Neural cell (in vitro differentiated cells): ENCODE measurements around the gene GBX2. TPM values are rescaled to one million over a fixed set of nuclear protein-coding genes. Genes with fewer than 3 reads are reported as not detected.
"Not testable (repeated sequence)": the region's sequence is repeated elsewhere in the genome, so short reads cannot be mapped to it uniquely, and the experiment has no call there.

ENCODE experiments used
- H2AFZ ChIP-seq: fragments of 200-600, 300-800 bp; sonication (generic), shearing (Covaris generic); 2 replicates; pipeline ENCODE4 v1.6.0; 2014; ENCODE audit warnings: low read depth, mild to moderate bottlenecking, antibody characterized with exemption, low read length, moderate library complexity
- H3F3A ChIP-seq: fragments of 200-600 bp; shearing (Covaris generic); 2 replicates; pipeline ENCODE4 v1.6.1; 2016; ENCODE audit warnings: mild to moderate bottlenecking, moderate library complexity, mixed read lengths, antibody characterized with exemption, low read length; ENCODE audit not compliant: insufficient read depth, poor library complexity, severe bottlenecking
- H3K27ac ChIP-seq: fragments of 200-600, 300-800 bp; sonication (generic), shearing (Covaris generic); 2 replicates; pipeline ENCODE4 v1.5.1; 2014; ENCODE audit warnings: mild to moderate bottlenecking, low read length, moderate library complexity
- H3K27me3 ChIP-seq: fragments of 300-800, 200-600 bp; sonication (generic), shearing (Covaris generic); 2 replicates; pipeline ENCODE4 v1.6.0; 2014; ENCODE audit warnings: mild to moderate bottlenecking, low read depth, low read length, moderate library complexity; ENCODE audit not compliant: insufficient read depth
- H3K36me3 ChIP-seq: fragments of 300-800, 200-600 bp; sonication (generic), shearing (Covaris generic); 2 replicates; pipeline ENCODE4 v1.5.1; 2014; ENCODE audit warnings: mild to moderate bottlenecking, antibody characterized with exemption, low read length, moderate library complexity; ENCODE audit not compliant: insufficient read depth
- H3K4me2 ChIP-seq: fragments of 300-800, 200-600 bp; sonication (generic), shearing (Covaris generic); 2 replicates; pipeline ENCODE4 v1.6.0; 2014; ENCODE audit warnings: mild to moderate bottlenecking, low read length
- H3K4me3 ChIP-seq: fragments of 300-800, 200-600 bp; sonication (generic), shearing (Covaris generic); 2 replicates; pipeline ENCODE4 v1.5.1; 2014; ENCODE audit warnings: mild to moderate bottlenecking, low read length, moderate library complexity
- H3K79me2 ChIP-seq: fragments of 200-600 bp; shearing (Covaris generic); replicated peaks from 2 replicates; pipeline ENCODE4 v1.6.0; 2014; ENCODE audit warnings: mild to moderate bottlenecking, low read length, moderate library complexity; ENCODE audit not compliant: insufficient read depth
- H3K9ac ChIP-seq: fragments of 300-800, 200-600 bp; sonication (generic), shearing (Covaris generic); 2 replicates; pipeline ENCODE4 v1.6.1; 2016; ENCODE audit warnings: mild to moderate bottlenecking, low read length, mixed read lengths
- H3K9me2 ChIP-seq: fragments of 200-600 bp; shearing (Covaris generic); 2 replicates; pipeline ENCODE4 v1.6.1; 2016; ENCODE audit warnings: mild to moderate bottlenecking, low read length, mixed read lengths; ENCODE audit not compliant: insufficient read depth
- H3K9me3 ChIP-seq: fragments of 200-600, 300-800 bp; sonication (generic), shearing (Covaris generic); 2 replicates; pipeline ENCODE4 v1.6.1; 2016; ENCODE audit warnings: mild to moderate bottlenecking, mixed run types, low read length, moderate library complexity, mixed read lengths
- H4K20me1 ChIP-seq: fragments of 200-600 bp; shearing (Covaris generic); 2 replicates; pipeline ENCODE4 v1.6.1; 2016; ENCODE audit warnings: mild to moderate bottlenecking, mixed run types; ENCODE audit not compliant: insufficient read depth
- EP300 ChIP-seq: fragments of 450-650 bp; conservative IDR thresholded peaks from 2 replicates; pipeline ENCODE4 v1.6.1; 2014; ENCODE audit warnings: antibody characterized with exemption, mild to moderate bottlenecking, moderate library complexity; ENCODE audit not compliant: poor library complexity, severe bottlenecking
- EZH2 ChIP-seq: fragments of 200-600, 300-800 bp; shearing (Covaris generic), sonication (generic); IDR thresholded peaks from 2 replicates; pipeline ENCODE4 v1.6.1; 2014; ENCODE audit warnings: antibody characterized with exemption, low read length, borderline replicate concordance, mild to moderate bottlenecking; ENCODE audit not compliant: insufficient read depth, poor library complexity, severe bottlenecking
- MXI1 ChIP-seq: fragments of 450-650 bp; conservative IDR thresholded peaks from 2 replicates; pipeline ENCODE4 v1.6.1; 2014; ENCODE audit warnings: antibody characterized with exemption, mild to moderate bottlenecking; ENCODE audit not compliant: poor library complexity, severe bottlenecking
- POLR2AphosphoS5 ChIP-seq: IDR thresholded peaks from 2 replicates; pipeline ENCODE4 v1.6.1; 2012
- RAD21 ChIP-seq: fragments of 450-650 bp; conservative IDR thresholded peaks from 2 replicates; pipeline ENCODE4 v1.6.1; 2014; ENCODE audit warnings: antibody characterized with exemption, mild to moderate bottlenecking, moderate library complexity
- SMC3 ChIP-seq: fragments of 450-650 bp; conservative IDR thresholded peaks from 2 replicates; pipeline ENCODE4 v1.6.1; 2014; ENCODE audit warnings: antibody characterized with exemption, mild to moderate bottlenecking, moderate library complexity; ENCODE audit not compliant: poor library complexity
- TAF1 ChIP-seq: IDR thresholded peaks from 2 replicates; pipeline ENCODE4 v1.6.1; 2012; ENCODE audit warnings: low read depth
- polyA plus RNA-seq: library from polyadenylated mRNA; depleted of rRNA; stranded (reverse); fragments of >200 nt; gene quantifications from 2 replicates; pipeline ENCODE4 v1.2.3, GENCODE V29; 2014
- TF ChIP-seq, protein P1 (sequence below): IDR thresholded peaks from 2 replicates; pipeline ENCODE4 v1.6.1; 2012; ENCODE audit warnings: borderline replicate concordance
- TF ChIP-seq, protein P2 (sequence below): fragments of 450-650 bp; IDR thresholded peaks from 2 replicates; pipeline ENCODE4 v1.5.1; 2014; ENCODE audit warnings: antibody characterized with exemption, mild to moderate bottlenecking, moderate library complexity; ENCODE audit not compliant: poor library complexity, severe bottlenecking

Gene GBX2
- polyA plus RNA-seq, 1 donor from 2014 or later, result 0.92 TPM

DNA sequence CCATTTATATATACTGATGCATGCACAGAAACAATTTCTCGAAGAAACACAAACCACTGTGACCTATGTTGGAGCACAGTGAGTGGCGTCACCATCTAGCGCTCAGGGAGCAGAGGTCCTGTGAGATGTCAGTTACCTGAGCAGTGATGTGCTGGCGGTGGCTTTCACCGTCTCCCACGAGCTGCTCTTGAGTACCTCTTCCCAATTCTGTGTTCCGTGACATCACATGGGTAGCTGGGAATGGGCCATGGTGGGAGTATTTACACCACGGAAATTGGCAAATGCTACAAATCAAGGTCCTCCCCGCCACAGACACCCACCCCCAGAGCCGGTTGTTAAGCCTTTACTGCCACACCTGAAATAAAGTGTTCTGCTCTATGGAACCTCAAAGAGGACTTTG is 24.4 kb downstream of the GBX2 start:
- no peak overlapping the region for H3K9ac ChIP-seq
- H3K4me2 ChIP-seq, result no peak overlapping the region
- no peaks in the 10 kb centered on the region for H3K79me2 ChIP-seq
- H2AFZ ChIP-seq, result no peak overlapping the region
- TF ChIP-seq EP300 (no peak), MXI1 (no peak), POLR2AphosphoS5 (no peak), EZH2 (no peak), RAD21 (no peak), TAF1 (no peak), SMC3 (no peak)
- TF ChIP-seq, protein P1, sequence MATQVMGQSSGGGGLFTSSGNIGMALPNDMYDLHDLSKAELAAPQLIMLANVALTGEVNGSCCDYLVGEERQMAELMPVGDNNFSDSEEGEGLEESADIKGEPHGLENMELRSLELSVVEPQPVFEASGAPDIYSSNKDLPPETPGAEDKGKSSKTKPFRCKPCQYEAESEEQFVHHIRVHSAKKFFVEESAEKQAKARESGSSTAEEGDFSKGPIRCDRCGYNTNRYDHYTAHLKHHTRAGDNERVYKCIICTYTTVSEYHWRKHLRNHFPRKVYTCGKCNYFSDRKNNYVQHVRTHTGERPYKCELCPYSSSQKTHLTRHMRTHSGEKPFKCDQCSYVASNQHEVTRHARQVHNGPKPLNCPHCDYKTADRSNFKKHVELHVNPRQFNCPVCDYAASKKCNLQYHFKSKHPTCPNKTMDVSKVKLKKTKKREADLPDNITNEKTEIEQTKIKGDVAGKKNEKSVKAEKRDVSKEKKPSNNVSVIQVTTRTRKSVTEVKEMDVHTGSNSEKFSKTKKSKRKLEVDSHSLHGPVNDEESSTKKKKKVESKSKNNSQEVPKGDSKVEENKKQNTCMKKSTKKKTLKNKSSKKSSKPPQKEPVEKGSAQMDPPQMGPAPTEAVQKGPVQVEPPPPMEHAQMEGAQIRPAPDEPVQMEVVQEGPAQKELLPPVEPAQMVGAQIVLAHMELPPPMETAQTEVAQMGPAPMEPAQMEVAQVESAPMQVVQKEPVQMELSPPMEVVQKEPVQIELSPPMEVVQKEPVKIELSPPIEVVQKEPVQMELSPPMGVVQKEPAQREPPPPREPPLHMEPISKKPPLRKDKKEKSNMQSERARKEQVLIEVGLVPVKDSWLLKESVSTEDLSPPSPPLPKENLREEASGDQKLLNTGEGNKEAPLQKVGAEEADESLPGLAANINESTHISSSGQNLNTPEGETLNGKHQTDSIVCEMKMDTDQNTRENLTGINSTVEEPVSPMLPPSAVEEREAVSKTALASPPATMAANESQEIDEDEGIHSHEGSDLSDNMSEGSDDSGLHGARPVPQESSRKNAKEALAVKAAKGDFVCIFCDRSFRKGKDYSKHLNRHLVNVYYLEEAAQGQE, result no peak
- TF ChIP-seq, protein P2, sequence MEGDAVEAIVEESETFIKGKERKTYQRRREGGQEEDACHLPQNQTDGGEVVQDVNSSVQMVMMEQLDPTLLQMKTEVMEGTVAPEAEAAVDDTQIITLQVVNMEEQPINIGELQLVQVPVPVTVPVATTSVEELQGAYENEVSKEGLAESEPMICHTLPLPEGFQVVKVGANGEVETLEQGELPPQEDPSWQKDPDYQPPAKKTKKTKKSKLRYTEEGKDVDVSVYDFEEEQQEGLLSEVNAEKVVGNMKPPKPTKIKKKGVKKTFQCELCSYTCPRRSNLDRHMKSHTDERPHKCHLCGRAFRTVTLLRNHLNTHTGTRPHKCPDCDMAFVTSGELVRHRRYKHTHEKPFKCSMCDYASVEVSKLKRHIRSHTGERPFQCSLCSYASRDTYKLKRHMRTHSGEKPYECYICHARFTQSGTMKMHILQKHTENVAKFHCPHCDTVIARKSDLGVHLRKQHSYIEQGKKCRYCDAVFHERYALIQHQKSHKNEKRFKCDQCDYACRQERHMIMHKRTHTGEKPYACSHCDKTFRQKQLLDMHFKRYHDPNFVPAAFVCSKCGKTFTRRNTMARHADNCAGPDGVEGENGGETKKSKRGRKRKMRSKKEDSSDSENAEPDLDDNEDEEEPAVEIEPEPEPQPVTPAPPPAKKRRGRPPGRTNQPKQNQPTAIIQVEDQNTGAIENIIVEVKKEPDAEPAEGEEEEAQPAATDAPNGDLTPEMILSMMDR, result no peak
- no peak overlapping the region for H3K4me3 ChIP-seq
- no peaks in the 10 kb centered on the region for H3K36me3 ChIP-seq
- no peaks in the 10 kb centered on the region for H3K9me2 ChIP-seq
- H3F3A ChIP-seq, result no peaks in the 10 kb centered on the region
- H4K20me1 ChIP-seq, result no peaks in the 10 kb centered on the region
- no peak overlapping the region for H3K27ac ChIP-seq
- no peaks in the 10 kb centered on the region for H3K9me3 ChIP-seq
- no peaks in the 10 kb centered on the region for H3K27me3 ChIP-seq

DNA sequence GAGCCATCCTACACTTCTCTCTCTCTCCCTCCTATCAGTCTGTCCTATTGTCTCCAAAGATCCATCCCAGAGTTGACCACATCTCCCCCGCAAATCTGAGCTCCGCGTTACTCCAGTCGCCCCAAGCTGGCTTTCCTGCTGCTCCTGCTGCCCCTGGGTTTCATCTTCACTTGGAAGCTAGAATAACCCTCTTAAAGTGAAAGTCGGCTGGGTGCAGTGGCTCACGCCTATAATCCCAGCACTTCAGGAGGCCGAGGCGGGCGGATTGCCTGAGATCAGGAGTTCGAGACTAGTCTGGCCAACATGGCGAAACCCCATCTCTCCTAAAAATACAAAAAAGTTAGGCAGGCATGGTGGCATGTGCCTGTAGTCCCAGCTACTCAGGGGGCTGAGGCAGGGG is 26.6 kb downstream of the GBX2 start:
- H3K27me3 ChIP-seq, H3K79me2 ChIP-seq, H3K9ac ChIP-seq, H3K27ac ChIP-seq, H3F3A ChIP-seq, H3K4me3 ChIP-seq, H2AFZ ChIP-seq, H3K9me3 ChIP-seq, H3K9me2 ChIP-seq, H3K36me3 ChIP-seq, H3K4me2 ChIP-seq, H4K20me1 ChIP-seq: not testable (repeated sequence)

DNA sequence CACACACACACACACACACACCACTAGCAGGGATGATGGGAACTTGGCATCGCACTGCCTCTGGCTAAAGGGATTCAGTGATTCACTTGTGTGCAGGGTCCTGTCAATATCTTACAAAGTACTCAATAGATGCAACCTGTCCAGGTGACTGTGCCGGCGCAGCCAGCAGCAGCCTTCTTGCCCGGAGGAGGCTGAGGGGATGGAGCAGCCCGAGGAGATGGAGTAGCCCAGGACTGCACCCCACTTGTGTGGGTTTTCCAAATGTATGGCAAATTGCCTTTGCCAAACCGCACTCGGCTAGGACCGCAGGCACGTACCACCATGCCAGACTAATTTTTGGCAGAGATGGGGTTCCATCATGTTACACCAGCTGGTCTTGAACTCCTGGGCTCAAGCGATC is 31.1 kb downstream of the GBX2 start:
- Histone ChIP-seq H2AFZ (no peak overlapping the region), H3K4me2 (no peak overlapping the region), H3K9me3 (no peaks in the 10 kb centered on the region), H3K9me2 (no peaks in the 10 kb centered on the region), H4K20me1 (no peaks in the 10 kb centered on the region), H3K27me3 (no peaks in the 10 kb centered on the region), H3K27ac (no peak overlapping the region), H3K36me3 (no peaks in the 10 kb centered on the region), H3K79me2 (no peaks in the 10 kb centered on the region), H3K9ac (no peak overlapping the region), H3F3A (no peaks in the 10 kb centered on the region), H3K4me3 (no peak overlapping the region)
- TF ChIP-seq, protein P1, result no peak
- TF ChIP-seq RAD21 (no peak), SMC3 (no peak), MXI1 (no peak), EZH2 (no peak), POLR2AphosphoS5 (no peak), EP300 (no peak), TAF1 (no peak)
- TF ChIP-seq, protein P2, result no peak
